ENCODE results near the gene BACH2. TPM values are rescaled to one million over a fixed set of nuclear protein-coding genes. Genes with fewer than 3 reads are reported as not detected.

Gene BACH2
- total and polyA plus RNA-seq, 2 experiments from 2014 or later = 1.6 to 5.7 TPM

GRCh38 chr6:89940225-89941027, 356.2 kb downstream of the BACH2 start:
- H3K27me3 ChIP-seq (ENCODE audit: insufficient read depth) = no peaks in the 10 kb centered on the region
- H3K79me2 ChIP-seq (replicated peaks; ENCODE audit: insufficient read depth) = no peaks in the 10 kb centered on the region
- Mint-ChIP-seq H3K4me1 (peaks cover 7% of the 10 kb centered on the region; the same call in 2 of the 3 replicates), H3K4me3 (no peak overlapping the region), H3K9me3 (no peaks in the 10 kb centered on the region; the same call in 2 of the 3 replicates), H3K27me3 (ENCODE audit: insufficient read depth, low read depth, poor library complexity) (peaks cover 8% of the 10 kb centered on the region), H3K36me3 (ENCODE audit: low read depth) (no peaks in the 10 kb centered on the region), H3K27ac (no peak overlapping the region; the same call in 1 of the 2 replicates)
- no peaks in the 10 kb centered on the region for H4K20me1 ChIP-seq (replicated peaks; ENCODE audit: insufficient read depth)
- H3F3A ChIP-seq (replicated peaks; ENCODE audit: low read depth) = no peaks in the 10 kb centered on the region; the same call in 1 of the 2 replicates
- TF ChIP-seq EZH2phosphoT487 (IDR thresholded peaks at IDR 0.05; ENCODE audit: unreplicated experiment) (no peak), ZNF114 (CRISPR knock-in tag; IDR thresholded peaks at IDR 0.05) (no peak), ETS1 (IDR thresholded peaks at IDR 0.05) (no peak), CREB1 (CRISPR knock-in tag; IDR thresholded peaks at IDR 0.05; ENCODE audit: low read depth) (no peak), CTCF (conservative IDR thresholded peaks at IDR 0.05; ENCODE audit: low read depth in 2 of 2) (peak; percentile 89 to 90), NANOG (IDR thresholded peaks at IDR 0.05; ENCODE audit: borderline replicate concordance) (no peak)
- TF ChIP-seq, protein P1, sequence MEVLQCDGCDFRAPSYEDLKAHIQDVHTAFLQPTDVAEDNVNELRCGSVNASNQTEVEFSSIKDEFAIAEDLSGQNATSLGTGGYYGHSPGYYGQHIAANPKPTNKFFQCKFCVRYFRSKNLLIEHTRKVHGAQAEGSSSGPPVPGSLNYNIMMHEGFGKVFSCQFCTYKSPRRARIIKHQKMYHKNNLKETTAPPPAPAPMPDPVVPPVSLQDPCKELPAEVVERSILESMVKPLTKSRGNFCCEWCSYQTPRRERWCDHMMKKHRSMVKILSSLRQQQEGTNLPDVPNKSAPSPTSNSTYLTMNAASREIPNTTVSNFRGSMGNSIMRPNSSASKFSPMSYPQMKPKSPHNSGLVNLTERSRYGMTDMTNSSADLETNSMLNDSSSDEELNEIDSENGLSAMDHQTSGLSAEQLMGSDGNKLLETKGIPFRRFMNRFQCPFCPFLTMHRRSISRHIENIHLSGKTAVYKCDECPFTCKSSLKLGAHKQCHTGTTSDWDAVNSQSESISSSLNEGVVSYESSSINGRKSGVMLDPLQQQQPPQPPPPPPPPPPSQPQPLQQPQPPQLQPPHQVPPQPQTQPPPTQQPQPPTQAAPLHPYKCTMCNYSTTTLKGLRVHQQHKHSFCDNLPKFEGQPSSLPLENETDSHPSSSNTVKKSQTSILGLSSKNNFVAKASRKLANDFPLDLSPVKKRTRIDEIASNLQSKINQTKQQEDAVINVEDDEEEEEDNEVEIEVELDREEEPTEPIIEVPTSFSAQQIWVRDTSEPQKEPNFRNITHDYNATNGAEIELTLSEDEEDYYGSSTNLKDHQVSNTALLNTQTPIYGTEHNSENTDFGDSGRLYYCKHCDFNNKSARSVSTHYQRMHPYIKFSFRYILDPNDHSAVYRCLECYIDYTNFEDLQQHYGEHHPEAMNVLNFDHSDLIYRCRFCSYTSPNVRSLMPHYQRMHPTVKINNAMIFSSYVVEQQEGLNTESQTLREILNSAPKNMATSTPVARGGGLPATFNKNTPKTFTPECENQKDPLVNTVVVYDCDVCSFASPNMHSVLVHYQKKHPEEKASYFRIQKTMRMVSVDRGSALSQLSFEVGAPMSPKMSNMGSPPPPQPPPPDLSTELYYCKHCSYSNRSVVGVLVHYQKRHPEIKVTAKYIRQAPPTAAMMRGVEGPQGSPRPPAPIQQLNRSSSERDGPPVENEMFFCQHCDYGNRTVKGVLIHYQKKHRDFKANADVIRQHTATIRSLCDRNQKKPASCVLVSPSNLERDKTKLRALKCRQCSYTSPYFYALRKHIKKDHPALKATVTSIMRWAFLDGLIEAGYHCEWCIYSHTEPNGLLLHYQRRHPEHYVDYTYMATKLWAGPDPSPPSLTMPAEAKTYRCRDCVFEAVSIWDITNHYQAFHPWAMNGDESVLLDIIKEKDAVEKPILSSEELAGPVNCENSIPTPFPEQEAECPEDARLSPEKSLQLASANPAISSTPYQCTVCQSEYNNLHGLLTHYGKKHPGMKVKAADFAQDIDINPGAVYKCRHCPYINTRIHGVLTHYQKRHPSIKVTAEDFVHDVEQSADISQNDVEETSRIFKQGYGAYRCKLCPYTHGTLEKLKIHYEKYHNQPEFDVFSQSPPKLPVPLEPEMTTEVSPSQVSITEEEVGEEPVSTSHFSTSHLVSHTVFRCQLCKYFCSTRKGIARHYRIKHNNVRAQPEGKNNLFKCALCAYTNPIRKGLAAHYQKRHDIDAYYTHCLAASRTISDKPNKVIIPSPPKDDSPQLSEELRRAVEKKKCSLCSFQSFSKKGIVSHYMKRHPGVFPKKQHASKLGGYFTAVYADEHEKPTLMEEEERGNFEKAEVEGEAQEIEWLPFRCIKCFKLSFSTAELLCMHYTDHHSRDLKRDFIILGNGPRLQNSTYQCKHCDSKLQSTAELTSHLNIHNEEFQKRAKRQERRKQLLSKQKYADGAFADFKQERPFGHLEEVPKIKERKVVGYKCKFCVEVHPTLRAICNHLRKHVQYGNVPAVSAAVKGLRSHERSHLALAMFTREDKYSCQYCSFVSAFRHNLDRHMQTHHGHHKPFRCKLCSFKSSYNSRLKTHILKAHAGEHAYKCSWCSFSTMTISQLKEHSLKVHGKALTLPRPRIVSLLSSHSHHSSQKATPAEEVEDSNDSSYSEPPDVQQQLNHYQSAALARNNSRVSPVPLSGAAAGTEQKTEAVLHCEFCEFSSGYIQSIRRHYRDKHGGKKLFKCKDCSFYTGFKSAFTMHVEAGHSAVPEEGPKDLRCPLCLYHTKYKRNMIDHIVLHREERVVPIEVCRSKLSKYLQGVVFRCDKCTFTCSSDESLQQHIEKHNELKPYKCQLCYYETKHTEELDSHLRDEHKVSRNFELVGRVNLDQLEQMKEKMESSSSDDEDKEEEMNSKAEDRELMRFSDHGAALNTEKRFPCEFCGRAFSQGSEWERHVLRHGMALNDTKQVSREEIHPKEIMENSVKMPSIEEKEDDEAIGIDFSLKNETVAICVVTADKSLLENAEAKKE (CRISPR knock-in tag; IDR thresholded peaks at IDR 0.05) = no peak
- TF ChIP-seq, protein P2, sequence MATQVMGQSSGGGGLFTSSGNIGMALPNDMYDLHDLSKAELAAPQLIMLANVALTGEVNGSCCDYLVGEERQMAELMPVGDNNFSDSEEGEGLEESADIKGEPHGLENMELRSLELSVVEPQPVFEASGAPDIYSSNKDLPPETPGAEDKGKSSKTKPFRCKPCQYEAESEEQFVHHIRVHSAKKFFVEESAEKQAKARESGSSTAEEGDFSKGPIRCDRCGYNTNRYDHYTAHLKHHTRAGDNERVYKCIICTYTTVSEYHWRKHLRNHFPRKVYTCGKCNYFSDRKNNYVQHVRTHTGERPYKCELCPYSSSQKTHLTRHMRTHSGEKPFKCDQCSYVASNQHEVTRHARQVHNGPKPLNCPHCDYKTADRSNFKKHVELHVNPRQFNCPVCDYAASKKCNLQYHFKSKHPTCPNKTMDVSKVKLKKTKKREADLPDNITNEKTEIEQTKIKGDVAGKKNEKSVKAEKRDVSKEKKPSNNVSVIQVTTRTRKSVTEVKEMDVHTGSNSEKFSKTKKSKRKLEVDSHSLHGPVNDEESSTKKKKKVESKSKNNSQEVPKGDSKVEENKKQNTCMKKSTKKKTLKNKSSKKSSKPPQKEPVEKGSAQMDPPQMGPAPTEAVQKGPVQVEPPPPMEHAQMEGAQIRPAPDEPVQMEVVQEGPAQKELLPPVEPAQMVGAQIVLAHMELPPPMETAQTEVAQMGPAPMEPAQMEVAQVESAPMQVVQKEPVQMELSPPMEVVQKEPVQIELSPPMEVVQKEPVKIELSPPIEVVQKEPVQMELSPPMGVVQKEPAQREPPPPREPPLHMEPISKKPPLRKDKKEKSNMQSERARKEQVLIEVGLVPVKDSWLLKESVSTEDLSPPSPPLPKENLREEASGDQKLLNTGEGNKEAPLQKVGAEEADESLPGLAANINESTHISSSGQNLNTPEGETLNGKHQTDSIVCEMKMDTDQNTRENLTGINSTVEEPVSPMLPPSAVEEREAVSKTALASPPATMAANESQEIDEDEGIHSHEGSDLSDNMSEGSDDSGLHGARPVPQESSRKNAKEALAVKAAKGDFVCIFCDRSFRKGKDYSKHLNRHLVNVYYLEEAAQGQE (IDR thresholded peaks at IDR 0.05; ENCODE audit: unreplicated experiment) = no peak
- no peak overlapping the region for H2AFZ ChIP-seq
- DNase-seq (ENCODE audit: low spot score) (peak; percentile 90), ATAC-seq (peak; percentile 98)
- H3K4me2 ChIP-seq = no peak overlapping the region
- H3K4me1 ChIP-seq (ENCODE audit: insufficient read depth) = no peaks in the 10 kb centered on the region
- H3K4me3 ChIP-seq = no peak overlapping the region
- no peak overlapping the region for H3K27ac ChIP-seq (ENCODE audit: low read depth)
- H3K36me3 ChIP-seq (ENCODE audit: insufficient read depth) = no peaks in the 10 kb centered on the region
- H3K9me2 ChIP-seq (ENCODE audit: insufficient read depth) = no peaks in the 10 kb centered on the region

All from GM23338 (cell line).